ENCODE results near the gene CCNG1.

CCNG1 gene

GRCh38 chr5:163437011-163437308 lies 435 bp upstream of the CCNG1 start:
- Histone ChIP-seq H3K9me3 (ENCODE audit: control insufficient read depth in 5 of 5, low read length in 5 of 5) (no peaks in the 10 kb centered on the region), H3K27ac (ENCODE audit: low read depth, low read length) (peak overlapping the region; percentile 95), H3K36me3 (ENCODE audit: control insufficient read depth in 5 of 5, insufficient read depth in 5 of 5, low read length in 5 of 5) (peaks cover 9 to 14% (median 10%) of the 10 kb centered on the region in 5 donors), H3K9ac (ENCODE audit: low read length in 5 of 5) (peak overlapping the region in 3 of 5 donors; percentile 45 to 57 (median 56)), H3K4me1 (ENCODE audit: control insufficient read depth in 5 of 5, insufficient read depth in 5 of 5, low read length in 5 of 5) (peaks cover 0 to 30% (median 22%) of the 10 kb centered on the region in 5 donors), H3K27me3 (ENCODE audit: control insufficient read depth in 5 of 5, insufficient read depth in 4 of 5, low read length in 5 of 5) (no peaks in the 10 kb centered on the region), H3K4me3 (ENCODE audit: low read depth in 1 of 5, low read length in 5 of 5) (peak overlapping the region; percentile 41 to 94 (median 84))

- Histone ChIP-seq H3K9ac (ENCODE audit: low read length in 5 of 5) (peak overlapping the region in 2 of 5 donors; percentile 13 to 48), H3K9me3 (ENCODE audit: control insufficient read depth in 5 of 5, low read length in 5 of 5) (no peaks in the 10 kb centered on the region), H3K27ac (ENCODE audit: low read depth, low read length) (no peak overlapping the region), H3K4me1 (ENCODE audit: control insufficient read depth in 5 of 5, insufficient read depth in 5 of 5, low read length in 5 of 5) (peaks cover 0 to 30% (median 22%) of the 10 kb centered on the region in 5 donors), H3K4me3 (ENCODE audit: low read depth in 1 of 5, low read length in 5 of 5) (peak overlapping the region in 4 of 5 donors; percentile 4 to 34 (median 29)), H3K36me3 (ENCODE audit: control insufficient read depth in 5 of 5, insufficient read depth in 5 of 5, low read length in 5 of 5) (peaks cover 25 to 34% (median 29%) of the 10 kb centered on the region in 5 donors), H3K27me3 (ENCODE audit: control insufficient read depth in 5 of 5, insufficient read depth in 4 of 5, low read length in 5 of 5) (no peaks in the 10 kb centered on the region)
These were observed 1.7 kb downstream of the CCNG1 start for GRCh38 chr5:163439092-163439425.

- H3K27ac ChIP-seq (ENCODE audit: low read depth, low read length): no peak overlapping the region
- peaks cover 33 to 47% (median 40%) of the 10 kb centered on the region in 5 donors for H3K36me3 ChIP-seq (ENCODE audit: control insufficient read depth in 5 of 5, insufficient read depth in 5 of 5, low read length in 5 of 5)
- no peak overlapping the region for H3K9ac ChIP-seq (ENCODE audit: low read length in 5 of 5)
- H3K4me3 ChIP-seq (ENCODE audit: low read depth in 1 of 5, low read length in 5 of 5): no peak overlapping the region
- H3K27me3 ChIP-seq (ENCODE audit: control insufficient read depth in 5 of 5, insufficient read depth in 4 of 5, low read length in 5 of 5): no peaks in the 10 kb centered on the region
- H3K9me3 ChIP-seq (ENCODE audit: control insufficient read depth in 5 of 5, low read length in 5 of 5): no peaks in the 10 kb centered on the region
- peaks cover 0 to 30% (median 22%) of the 10 kb centered on the region in 5 donors for H3K4me1 ChIP-seq (ENCODE audit: control insufficient read depth in 5 of 5, insufficient read depth in 5 of 5, low read length in 5 of 5)
These were observed 3.6 kb downstream of the CCNG1 start for GRCh38 chr5:163440954-163441353.

GRCh38 chr5:163444526-163444925 lies 7.1 kb downstream of the CCNG1 start:
- Histone ChIP-seq H3K27ac (ENCODE audit: low read depth, low read length) (no peak overlapping the region), H3K4me3 (ENCODE audit: low read depth in 1 of 5, low read length in 5 of 5) (no peak overlapping the region), H3K27me3 (ENCODE audit: control insufficient read depth in 5 of 5, insufficient read depth in 4 of 5, low read length in 5 of 5) (no peaks in the 10 kb centered on the region), H3K36me3 (ENCODE audit: control insufficient read depth in 5 of 5, insufficient read depth in 5 of 5, low read length in 5 of 5) (peaks cover 41 to 71% (median 60%) of the 10 kb centered on the region in 5 donors), H3K9ac (ENCODE audit: low read length in 5 of 5) (no peak overlapping the region), H3K9me3 (ENCODE audit: control insufficient read depth in 5 of 5, low read length in 5 of 5) (no peaks in the 10 kb centered on the region), H3K4me1 (ENCODE audit: control insufficient read depth in 5 of 5, insufficient read depth in 5 of 5, low read length in 5 of 5) (peaks cover 0 to 12% (median 6%) of the 10 kb centered on the region in 5 donors)

GRCh38 chr5:163445345-163445744 lies 8.0 kb downstream of the CCNG1 start:
- no peaks in the 10 kb centered on the region for H3K27me3 ChIP-seq (ENCODE audit: control insufficient read depth in 5 of 5, insufficient read depth in 4 of 5, low read length in 5 of 5)
- H3K9me3 ChIP-seq (ENCODE audit: control insufficient read depth in 5 of 5, low read length in 5 of 5): no peaks in the 10 kb centered on the region
- H3K36me3 ChIP-seq (ENCODE audit: control insufficient read depth in 5 of 5, insufficient read depth in 5 of 5, low read length in 5 of 5): peaks cover 41 to 73% (median 63%) of the 10 kb centered on the region in 5 donors

GRCh38 chr5:163447191-163447590 lies 9.8 kb downstream of the CCNG1 start:
- peaks cover 33 to 76% (median 55%) of the 10 kb centered on the region in 5 donors for H3K36me3 ChIP-seq (ENCODE audit: control insufficient read depth in 5 of 5, insufficient read depth in 5 of 5, low read length in 5 of 5)
- H3K27ac ChIP-seq (ENCODE audit: low read depth, low read length): no peak overlapping the region
- H3K9me3 ChIP-seq (ENCODE audit: control insufficient read depth in 5 of 5, low read length in 5 of 5): no peaks in the 10 kb centered on the region
- no peaks in the 10 kb centered on the region for H3K27me3 ChIP-seq (ENCODE audit: control insufficient read depth in 5 of 5, insufficient read depth in 4 of 5, low read length in 5 of 5)
- H3K4me1 ChIP-seq (ENCODE audit: control insufficient read depth in 5 of 5, insufficient read depth in 5 of 5, low read length in 5 of 5): no peaks in the 10 kb centered on the region
- H3K9ac ChIP-seq (ENCODE audit: low read length in 5 of 5): no peak overlapping the region
- H3K4me3 ChIP-seq (ENCODE audit: low read depth in 1 of 5, low read length in 5 of 5): no peak overlapping the region

More at GRCh38 chr5:163445345-163445744, 8.0 kb downstream of the CCNG1 start:
- H3K4me3 ChIP-seq (ENCODE audit: low read depth in 1 of 5, low read length in 5 of 5): no peak overlapping the region
- H3K27ac ChIP-seq (ENCODE audit: low read depth, low read length): no peak overlapping the region
- H3K9ac ChIP-seq (ENCODE audit: low read length in 5 of 5): no peak overlapping the region
- peaks cover 0 to 4% (median 0%) of the 10 kb centered on the region in 5 donors for H3K4me1 ChIP-seq (ENCODE audit: control insufficient read depth in 5 of 5, insufficient read depth in 5 of 5, low read length in 5 of 5)

GRCh38 chr5:163447875-163448274 lies 10.5 kb downstream of the CCNG1 start:
- Histone ChIP-seq H3K36me3 (ENCODE audit: control insufficient read depth in 5 of 5, insufficient read depth in 5 of 5, low read length in 5 of 5) (peaks cover 27 to 71% (median 52%) of the 10 kb centered on the region in 5 donors), H3K27me3 (ENCODE audit: control insufficient read depth in 5 of 5, insufficient read depth in 4 of 5, low read length in 5 of 5) (no peaks in the 10 kb centered on the region), H3K27ac (ENCODE audit: low read depth, low read length) (no peak overlapping the region), H3K9ac (ENCODE audit: low read length in 5 of 5) (no peak overlapping the region), H3K4me1 (ENCODE audit: control insufficient read depth in 5 of 5, insufficient read depth in 5 of 5, low read length in 5 of 5) (no peaks in the 10 kb centered on the region), H3K4me3 (ENCODE audit: low read depth in 1 of 5, low read length in 5 of 5) (no peak overlapping the region), H3K9me3 (ENCODE audit: control insufficient read depth in 5 of 5, low read length in 5 of 5) (no peaks in the 10 kb centered on the region)

- Histone ChIP-seq H3K4me1 (ENCODE audit: control insufficient read depth in 5 of 5, insufficient read depth in 5 of 5, low read length in 5 of 5) (peaks cover 0 to under 1% (median 0%) of the 10 kb centered on the region in 5 donors), H3K9ac (ENCODE audit: low read length in 5 of 5) (no peak overlapping the region), H3K27me3 (ENCODE audit: control insufficient read depth in 5 of 5, insufficient read depth in 4 of 5, low read length in 5 of 5) (no peaks in the 10 kb centered on the region), H3K27ac (ENCODE audit: low read depth, low read length) (no peak overlapping the region), H3K36me3 (ENCODE audit: control insufficient read depth in 5 of 5, insufficient read depth in 5 of 5, low read length in 5 of 5) (peaks cover 26 to 66% (median 47%) of the 10 kb centered on the region in 5 donors), H3K4me3 (ENCODE audit: low read depth in 1 of 5, low read length in 5 of 5) (no peak overlapping the region), H3K9me3 (ENCODE audit: control insufficient read depth in 5 of 5, low read length in 5 of 5) (no peaks in the 10 kb centered on the region)
These were observed 11.1 kb downstream of the CCNG1 start for GRCh38 chr5:163448491-163448890.

- H3K36me3 ChIP-seq (ENCODE audit: control insufficient read depth in 5 of 5, insufficient read depth in 5 of 5, low read length in 5 of 5): peaks cover 20 to 45% (median 24%) of the 10 kb centered on the region in 5 donors
- peaks cover 0 to 7% (median 0%) of the 10 kb centered on the region in 5 donors for H3K4me1 ChIP-seq (ENCODE audit: control insufficient read depth in 5 of 5, insufficient read depth in 5 of 5, low read length in 5 of 5)
- no peak overlapping the region for H3K9ac ChIP-seq (ENCODE audit: low read length in 5 of 5)
- no peaks in the 10 kb centered on the region for H3K27me3 ChIP-seq (ENCODE audit: control insufficient read depth in 5 of 5, insufficient read depth in 4 of 5, low read length in 5 of 5)
- H3K9me3 ChIP-seq (ENCODE audit: control insufficient read depth in 5 of 5, low read length in 5 of 5): no peaks in the 10 kb centered on the region
- no peak overlapping the region for H3K4me3 ChIP-seq (ENCODE audit: low read depth in 1 of 5, low read length in 5 of 5)
- no peak overlapping the region for H3K27ac ChIP-seq (ENCODE audit: low read depth, low read length)
These were observed 14.1 kb downstream of the CCNG1 start for GRCh38 chr5:163451489-163451888.

- peaks cover 0 to 14% (median 7%) of the 10 kb centered on the region in 5 donors for H3K4me1 ChIP-seq (ENCODE audit: control insufficient read depth in 5 of 5, insufficient read depth in 5 of 5, low read length in 5 of 5)
- H3K36me3 ChIP-seq (ENCODE audit: control insufficient read depth in 5 of 5, insufficient read depth in 5 of 5, low read length in 5 of 5): peaks cover 10 to 29% (median 12%) of the 10 kb centered on the region in 5 donors
- no peaks in the 10 kb centered on the region for H3K27me3 ChIP-seq (ENCODE audit: control insufficient read depth in 5 of 5, insufficient read depth in 4 of 5, low read length in 5 of 5)
- H3K9ac ChIP-seq (ENCODE audit: low read length in 5 of 5): peak overlapping the region in 2 of 5 donors; percentile 19 to 35
- no peaks in the 10 kb centered on the region for H3K9me3 ChIP-seq (ENCODE audit: control insufficient read depth in 5 of 5, low read length in 5 of 5)
- H3K27ac ChIP-seq (ENCODE audit: low read depth, low read length): peak overlapping the region; percentile 5
- H3K4me3 ChIP-seq (ENCODE audit: low read depth in 1 of 5, low read length in 5 of 5): no peak overlapping the region
These were observed 16.3 kb downstream of the CCNG1 start for GRCh38 chr5:163453705-163454104.
